COR-L47 (cell line): ENCODE results near the gene SDHAF1.
"Not testable (repeated sequence)": the region's sequence is repeated elsewhere in the genome, so short reads cannot be mapped to it uniquely, and the experiment has no call there.

Experiments used
- DNase-seq: peaks from one replicate; lab custom pipeline; 2025; lab: John Stamatoyannopoulos, UW

The SDHAF1 gene

GRCh38 chr19:35995048-35995993 lies at the start of gene SDHAF1:
SDHAF1 (plus strand) TSS chr19:35995188; CDS start chr19:35995275, 87 bp downstream.
- DNase-seq: peak; percentile 92

- DNase-seq: no peak
These were observed 48.8 kb upstream of the SDHAF1 start for GRCh38 chr19:35946203-35946602.

- DNase-seq: no peak
These were observed 45.9 kb upstream of the SDHAF1 start for GRCh38 chr19:35949131-35949530.

GRCh38 chr19:35955881-35956634 lies 38.9 kb upstream of the SDHAF1 start:
- no peak for DNase-seq

GRCh38 chr19:35957411-35957810 lies 37.6 kb upstream of the SDHAF1 start:
- DNase-seq: not testable (repeated sequence)

GRCh38 chr19:35958660-35959039 lies 36.3 kb upstream of the SDHAF1 start:
- DNase-seq: no peak

- peak; percentile 5 for DNase-seq
These were observed 35.7 kb upstream of the SDHAF1 start for GRCh38 chr19:35959040-35959967.

- no peak for DNase-seq
These were observed 35.0 kb upstream of the SDHAF1 start for GRCh38 chr19:35959968-35960320.

- no peak for DNase-seq
These were observed 34.5 kb upstream of the SDHAF1 start for GRCh38 chr19:35960432-35960972.

GRCh38 chr19:35963514-35963913 lies 31.5 kb upstream of the SDHAF1 start:
- no peak for DNase-seq

- DNase-seq: no peak
These were observed 28.2 kb upstream of the SDHAF1 start for GRCh38 chr19:35966771-35967170.

GRCh38 chr19:35973487-35973886 lies 21.5 kb upstream of the SDHAF1 start:
- DNase-seq: no peak

- DNase-seq: no peak
These were observed 19.3 kb upstream of the SDHAF1 start for GRCh38 chr19:35975608-35976214.

- DNase-seq: peak; percentile 18
These were observed 17.4 kb upstream of the SDHAF1 start for GRCh38 chr19:35977446-35978222.

GRCh38 chr19:35978271-35978670 lies 16.7 kb upstream of the SDHAF1 start:
- no peak for DNase-seq

- no peak for DNase-seq
These were observed 16.1 kb upstream of the SDHAF1 start for GRCh38 chr19:35978832-35979365.

- DNase-seq: not testable (repeated sequence)
These were observed 14.0 kb upstream of the SDHAF1 start for GRCh38 chr19:35980997-35981396.

- DNase-seq: no peak
These were observed 11.8 kb upstream of the SDHAF1 start for GRCh38 chr19:35983177-35983576.

GRCh38 chr19:35986111-35986510 lies 8.9 kb upstream of the SDHAF1 start:
- no peak for DNase-seq
